ELR (cell line): ENCODE data around the gene OR52B4.
"Not testable (repeated sequence)": the region's sequence is repeated elsewhere in the genome, so short reads cannot be mapped to it uniquely, and the experiment has no call there.

Experiments
- DNase-seq: peaks from one replicate; pipeline ENCODE4 v3.0.0-alpha.2; 2015; ENCODE audit warnings: low read depth

Gene OR52B4

GRCh38 chr11:4368286-4368685 lies at the start of gene OR52B4:
Gene OR52B4, minus strand, starts transcription at chr11:4368386. Its CDS starts 91 bp downstream, at chr11:4368295.
- DNase-seq, result no peak

- DNase-seq, result no peak
These were observed 48.6 kb upstream of the OR52B4 start for GRCh38 chr11:4416816-4417215.

- no peak for DNase-seq
These were observed 48.1 kb upstream of the OR52B4 start for GRCh38 chr11:4416306-4416705.

- not testable (repeated sequence) for DNase-seq
These were observed 38.0 kb upstream of the OR52B4 start for GRCh38 chr11:4406206-4406605.

- DNase-seq, result no peak
These were observed 25.7 kb upstream of the OR52B4 start for GRCh38 chr11:4393858-4394223.

- peak; percentile 85 for DNase-seq
These were observed 25.1 kb upstream of the OR52B4 start, which contains the start of gene TRIM21 for GRCh38 chr11:4393209-4393857. Gene TRIM21, minus strand, starts transcription at chr11:4393702. Its CDS starts 3,293 bp downstream, at chr11:4390409.

- no peak for DNase-seq
These were observed 20.0 kb upstream of the OR52B4 start for GRCh38 chr11:4388221-4388620.

GRCh38 chr11:4385978-4386740 lies 18.0 kb upstream of the OR52B4 start:
- no peak for DNase-seq

GRCh38 chr11:4381901-4382300 lies 13.7 kb upstream of the OR52B4 start:
- no peak for DNase-seq

GRCh38 chr11:4375431-4376140 lies 7.4 kb upstream of the OR52B4 start:
- DNase-seq, result no peak

- no peak for DNase-seq
These were observed 2.0 kb upstream of the OR52B4 start for GRCh38 chr11:4370166-4370565.

GRCh38 chr11:4348142-4348541 lies 20.0 kb downstream of the OR52B4 start:
- DNase-seq, result not testable (repeated sequence)

- not testable (repeated sequence) for DNase-seq
These were observed 22.8 kb downstream of the OR52B4 start for GRCh38 chr11:4345366-4345765.

GRCh38 chr11:4334356-4334755 lies 33.8 kb downstream of the OR52B4 start:
- DNase-seq, result not testable (repeated sequence)
